T47D (cell line): ENCODE results near the gene TAF11L4.
"Not testable (repeated sequence)": the region's sequence is repeated elsewhere in the genome, so short reads cannot be mapped to it uniquely, and the experiment has no call there.

Experiments used
- DNase-seq, 2 experiments: peaks; one replicate each; pipeline versions ENCODE4 v3.0.0 to v3.0.0-alpha.2; 2011 to 2012; ENCODE audit warnings: low read depth in 1 of 2, low spot score in 1 of 2
- JUND ChIP-seq: IDR thresholded peaks from 2 replicates; pipeline ENCODE4 v1.6.1; 2012; ENCODE audit warnings: low read depth
- in situ Hi-C: cut with HindIII; loops from 2 replicates; pipeline ENCODE4 v1.10.0; 2016; ENCODE audit warnings: low sequenced_read_pairs, low pct_unique_long_range_greater_than_20kb

Gene TAF11L4

GRCh38 chr5:17521501-17521900 lies at the start of gene TAF11L4:
TSS of gene TAF11L4 (plus strand) at chr5:17521801.
- in situ Hi-C loops, DNase-seq: not testable (repeated sequence)

- DNase-seq, in situ Hi-C loops: not testable (repeated sequence)
Measured at GRCh38 chr5:17475064-17475463, 46.5 kb upstream of the TAF11L4 start.

DNA sequence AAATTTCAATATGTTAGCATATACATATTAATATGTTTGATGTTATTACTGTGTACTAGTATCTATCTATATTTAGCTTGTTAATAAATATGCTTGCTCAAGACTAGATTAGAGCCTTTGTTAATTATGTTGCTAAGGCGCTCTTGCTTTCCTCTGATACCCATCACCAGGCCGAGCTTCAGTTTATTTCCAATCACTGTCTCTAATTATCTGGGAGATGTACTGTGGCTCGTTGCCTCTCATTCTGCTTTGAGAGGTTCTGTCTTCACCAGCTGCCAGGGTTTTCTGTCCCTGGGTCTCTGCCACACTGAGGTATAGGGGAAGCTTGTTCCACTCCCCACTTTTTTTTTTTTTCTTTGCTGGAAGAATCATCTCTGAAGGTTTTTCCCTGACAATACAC lies 44.6 kb upstream of the TAF11L4 start:
- no peak for TF ChIP-seq JUND
- in situ Hi-C loops = no loop called here
- DNase-seq = no peak

- in situ Hi-C loops = no loop called here
- no peak for TF ChIP-seq JUND
- no peak for DNase-seq
Measured at GRCh38 chr5:17477573-17478265, 43.9 kb upstream of the TAF11L4 start.

GRCh38 chr5:17481378-17481777 lies 40.2 kb upstream of the TAF11L4 start:
- in situ Hi-C loops = no loop called here
- DNase-seq = no peak

GRCh38 chr5:17482790-17483189 lies 38.8 kb upstream of the TAF11L4 start:
- DNase-seq = no peak
- no peak for TF ChIP-seq JUND
- in situ Hi-C loops = no loop called here

More at GRCh38 chr5:17481378-17481777, 40.2 kb upstream of the TAF11L4 start:
- no peak for TF ChIP-seq JUND

DNA sequence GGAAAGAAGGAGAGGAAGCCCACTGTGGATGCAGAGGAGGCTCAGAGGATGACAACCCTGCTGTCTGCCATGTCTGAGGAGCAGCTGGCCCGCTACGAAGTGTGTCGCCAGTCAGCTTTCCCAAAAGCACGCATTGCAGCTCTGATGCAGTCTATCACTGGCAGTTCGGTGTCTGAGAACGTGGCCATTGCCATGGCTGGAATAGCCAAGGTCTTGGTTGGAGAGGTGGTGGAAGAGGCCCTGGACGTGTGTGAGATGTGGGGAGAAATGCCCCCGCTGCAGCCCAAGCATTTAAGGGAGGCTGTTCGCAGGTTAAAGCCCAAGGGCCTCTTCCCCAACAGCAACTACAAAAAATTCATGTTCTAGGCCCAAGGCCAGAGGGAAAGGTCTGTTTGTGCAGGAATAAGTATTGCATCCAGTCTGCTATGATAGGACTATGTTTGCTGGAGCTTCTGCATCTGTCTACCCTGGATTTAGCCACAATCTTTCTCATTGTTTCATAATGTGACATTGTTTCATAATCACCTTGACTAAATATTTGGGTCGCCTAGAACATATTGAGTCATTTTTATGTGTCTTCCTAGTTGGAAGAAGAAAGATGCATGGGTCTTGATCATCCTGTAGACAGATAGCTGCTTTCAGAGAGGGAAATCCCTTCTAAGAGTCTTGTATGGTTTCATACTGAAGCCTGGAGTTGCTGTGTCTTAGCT lies 35.0 kb upstream of the TAF11L4 start:
- in situ Hi-C loops, DNase-seq: not testable (repeated sequence)

DNA sequence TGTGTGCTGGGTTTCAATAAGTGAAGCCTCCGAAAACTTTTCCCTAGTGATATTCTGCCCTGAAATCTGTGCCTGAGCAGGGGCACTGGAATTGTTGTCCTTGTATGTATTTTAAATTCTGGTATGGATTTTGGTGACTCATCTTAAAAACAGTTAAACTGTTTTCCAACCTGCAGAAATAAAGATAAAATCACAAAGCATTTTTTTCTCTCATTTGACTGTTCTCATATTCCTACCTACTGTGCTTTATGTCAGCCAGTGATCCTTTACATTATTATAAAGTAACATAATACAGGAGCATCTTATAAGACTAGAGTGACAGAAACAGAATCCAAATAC lies 34.5 kb upstream of the TAF11L4 start:
- TF ChIP-seq JUND = no peak
- in situ Hi-C loops = no loop called here
- no peak for DNase-seq

DNA sequence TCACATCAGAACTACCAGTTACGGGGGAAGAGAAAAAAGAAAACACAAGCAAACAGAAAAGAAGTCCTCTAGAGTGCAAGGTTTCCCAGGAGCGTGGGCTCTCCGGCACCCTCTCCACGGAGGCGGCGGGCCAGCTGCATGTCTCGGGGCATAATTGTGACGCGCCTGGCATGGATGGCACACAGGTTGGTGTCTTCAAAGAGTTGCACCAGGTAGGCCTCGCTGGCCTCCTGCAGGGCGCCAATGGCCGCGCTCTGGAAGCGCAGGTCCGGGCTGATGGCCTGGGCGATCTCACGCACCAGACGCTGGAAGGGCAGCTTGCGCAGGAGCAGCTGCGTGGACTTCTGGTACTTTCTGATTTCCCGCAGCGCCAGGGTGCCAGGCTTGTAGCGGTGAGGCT lies 30.3 kb upstream of the TAF11L4 start:
- DNase-seq, in situ Hi-C loops: not testable (repeated sequence)

- in situ Hi-C loops = no loop called here
- TF ChIP-seq JUND = no peak
- DNase-seq = no peak
Measured at GRCh38 chr5:17492770-17493169, 28.8 kb upstream of the TAF11L4 start.

DNA sequence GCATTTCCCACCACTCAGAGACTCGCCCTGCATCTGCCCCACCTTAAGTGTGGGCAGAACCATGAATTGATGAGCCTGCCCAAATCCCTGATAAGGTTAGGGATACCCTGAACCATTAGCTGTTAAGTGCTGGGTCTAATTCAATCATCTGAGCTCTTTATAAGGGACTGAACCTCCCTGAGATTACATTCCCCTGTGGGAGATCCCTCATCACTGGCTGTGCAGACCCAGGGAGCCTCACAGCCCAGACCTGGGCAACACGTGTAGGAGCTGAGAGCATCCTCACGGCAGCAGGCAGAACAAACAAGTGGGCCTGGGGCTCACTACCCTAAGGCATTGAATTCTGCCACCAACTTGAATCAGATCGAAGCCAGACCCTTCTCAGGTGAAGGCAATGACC lies 24.2 kb upstream of the TAF11L4 start:
- TF ChIP-seq JUND = no peak
- no peak for DNase-seq
- in situ Hi-C loops = no loop called here

- in situ Hi-C loops = not testable (repeated sequence)
Measured at GRCh38 chr5:17497931-17498330, 23.7 kb upstream of the TAF11L4 start, which contains the start of gene TAF11L2. TSS of gene TAF11L2 (plus strand) at chr5:17498231.

GRCh38 chr5:17511775-17512325 lies 9.8 kb upstream of the TAF11L4 start:
- TF ChIP-seq JUND = no peak
- in situ Hi-C loops = no loop called here
- DNase-seq = no peak

More at GRCh38 chr5:17497931-17498330, 23.7 kb upstream of the TAF11L4 start, which contains the start of gene TAF11L2:
- not testable (repeated sequence) for DNase-seq

DNA sequence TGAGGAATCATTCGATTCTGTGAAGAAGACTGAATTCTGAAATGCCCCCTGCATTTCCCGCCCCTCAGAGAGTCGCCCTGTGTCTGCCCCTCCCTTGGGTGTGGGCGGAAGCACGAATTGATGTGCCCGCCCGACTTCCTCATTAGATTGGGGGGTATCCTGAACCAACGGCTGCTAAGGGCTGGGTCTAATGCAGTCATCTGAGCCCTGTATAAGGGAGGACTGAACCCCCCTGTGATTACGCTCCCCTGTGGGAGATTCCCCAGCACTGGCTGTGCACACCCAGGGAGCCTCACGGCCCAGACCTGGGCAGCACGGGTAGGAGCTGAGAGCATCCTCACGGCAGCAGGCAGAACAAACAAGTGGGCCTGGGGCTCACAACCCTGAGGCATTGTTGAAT lies 4.1 kb upstream of the TAF11L4 start:
- DNase-seq, in situ Hi-C loops: not testable (repeated sequence)

DNA sequence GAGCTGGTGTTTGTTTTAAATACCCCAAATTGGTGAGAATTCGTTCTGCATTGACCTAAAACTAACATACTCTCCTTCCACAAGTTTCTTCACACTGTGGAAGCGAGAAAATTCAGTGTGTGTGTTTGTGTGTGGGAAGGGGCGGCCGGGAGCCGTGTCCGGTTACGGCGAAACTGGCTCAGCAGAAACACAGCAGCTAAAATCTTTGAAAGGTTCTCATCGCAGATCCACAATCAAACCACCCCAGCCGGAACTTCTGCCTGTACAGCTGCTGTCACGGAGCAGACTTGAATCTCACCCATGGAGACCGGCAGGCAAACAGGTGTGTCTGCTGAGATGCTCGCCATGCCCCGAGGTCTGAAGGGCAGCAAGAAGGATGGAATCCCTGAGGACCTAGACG lies 3.5 kb upstream of the TAF11L4 start, which contains the start of gene TAF11L3:
Gene TAF11L3 (plus strand): TSS at position 301 of the 400 bp plus-strand sequence.
- DNase-seq, in situ Hi-C loops: not testable (repeated sequence)

DNA sequence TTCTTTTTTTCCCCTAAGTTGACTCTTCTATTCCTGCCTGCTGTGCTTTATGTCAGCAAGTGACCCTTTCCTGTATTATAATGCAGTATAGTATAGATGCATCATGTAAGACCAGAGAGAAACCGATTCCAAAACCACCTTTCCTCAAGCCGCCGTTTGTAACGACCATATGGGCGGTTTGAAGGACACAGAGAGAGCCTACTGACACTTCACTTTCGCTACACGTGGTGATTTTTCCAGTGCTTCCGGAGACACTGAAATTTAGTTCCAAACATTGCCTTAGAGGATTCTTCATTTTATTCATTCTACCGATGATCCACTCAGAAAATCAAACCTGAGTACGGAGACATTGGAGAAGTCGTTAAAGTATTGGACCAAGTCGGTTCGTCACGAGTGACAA lies 2.1 kb upstream of the TAF11L4 start:
- DNase-seq, in situ Hi-C loops: not testable (repeated sequence)

DNA sequence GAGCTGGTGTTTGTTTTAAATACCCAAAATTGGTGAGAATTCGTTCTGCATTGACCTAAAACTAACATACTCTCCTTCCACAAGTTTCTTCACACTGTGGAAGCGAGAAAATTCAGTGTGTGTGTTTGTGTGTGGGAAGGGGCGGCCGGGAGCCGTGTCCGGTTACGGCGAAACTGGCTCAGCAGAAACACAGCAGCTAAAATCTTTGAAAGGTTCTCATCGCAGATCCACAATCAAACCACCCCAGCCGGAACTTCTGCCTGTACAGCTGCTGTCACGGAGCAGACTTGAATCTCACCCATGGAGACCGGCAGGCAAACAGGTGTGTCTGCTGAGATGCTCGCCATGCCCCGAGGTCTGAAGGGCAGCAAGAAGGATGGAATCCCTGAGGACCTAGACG lies 3.3 kb downstream of the TAF11L4 start, which contains the start of gene TAF11L5:
Gene TAF11L5 (plus strand): TSS at position 301 of the 400 bp plus-strand sequence.
- in situ Hi-C loops, DNase-seq: not testable (repeated sequence)

DNA sequence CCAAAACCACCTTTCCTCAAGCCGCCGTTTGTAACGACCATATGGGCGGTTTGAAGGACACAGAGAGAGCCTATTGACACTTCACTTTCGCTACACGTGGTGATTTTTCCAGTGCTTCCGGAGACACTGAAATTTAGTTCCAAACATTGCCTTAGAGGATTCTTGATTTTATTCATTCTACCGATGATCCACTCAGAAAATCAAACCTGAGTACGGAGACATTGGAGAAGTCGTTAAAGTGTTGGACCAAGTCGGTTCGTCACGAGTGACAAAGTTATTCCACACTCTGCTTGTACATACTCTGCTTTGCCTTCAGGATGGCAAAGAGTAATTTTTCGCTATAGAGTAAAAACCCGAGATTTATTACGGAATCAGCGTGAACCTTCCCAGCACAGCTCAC lies 4.9 kb downstream of the TAF11L4 start:
- DNase-seq, in situ Hi-C loops: not testable (repeated sequence)
